ENCODE measurements around the gene ALOXE3. TPM values are rescaled to one million over a fixed set of nuclear protein-coding genes. Genes with fewer than 3 reads are reported as not detected.

ALOXE3 gene
- total RNA-seq = 0.82 TPM

DNA sequence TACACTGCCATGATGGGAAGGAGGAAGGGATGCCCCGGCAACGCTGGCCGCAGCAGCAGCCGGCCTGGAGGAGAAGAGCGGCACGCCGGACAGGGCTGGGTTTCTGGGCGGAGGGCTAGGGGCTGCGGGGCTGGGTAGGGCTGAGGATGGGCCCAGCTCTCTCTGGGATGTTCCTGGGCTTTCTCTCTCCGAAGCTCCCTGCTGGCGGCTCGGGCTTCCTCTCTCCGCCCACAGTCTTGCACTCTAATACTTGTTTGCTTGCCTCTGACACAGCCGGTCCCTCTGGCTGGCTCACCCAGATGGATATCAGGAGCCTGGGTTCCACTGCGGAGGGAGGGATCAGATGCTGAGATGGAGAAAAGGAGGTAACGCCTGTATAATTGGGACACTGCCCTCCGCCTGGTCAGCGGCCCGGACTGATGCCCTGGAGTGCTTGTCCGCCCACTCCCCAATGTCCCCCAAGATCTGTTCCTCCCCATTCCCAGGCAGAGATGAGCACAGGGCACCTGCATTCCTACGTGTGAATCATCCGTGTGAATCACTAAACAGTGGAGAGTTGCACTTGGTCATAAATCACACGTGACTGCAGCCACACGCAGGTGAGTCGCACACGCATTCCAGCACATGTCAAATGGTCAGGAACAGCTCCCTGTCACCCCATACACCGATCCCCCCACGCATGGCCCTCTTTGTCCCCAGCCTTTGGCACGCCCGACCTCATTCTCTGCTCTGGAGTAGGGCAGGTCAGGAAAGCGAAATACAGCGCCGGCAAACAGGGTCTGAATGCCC is at the start of gene ALOXE3:
Gene ALOXE3, minus strand, starts transcription at position 535 of the 789 bp plus-strand sequence. Its CDS starts 524 bp downstream, at position 11.
- DNase-seq (ENCODE audit: low spot score in 2 of 2) = no peak
- FAIRE-seq = no peak

DNA sequence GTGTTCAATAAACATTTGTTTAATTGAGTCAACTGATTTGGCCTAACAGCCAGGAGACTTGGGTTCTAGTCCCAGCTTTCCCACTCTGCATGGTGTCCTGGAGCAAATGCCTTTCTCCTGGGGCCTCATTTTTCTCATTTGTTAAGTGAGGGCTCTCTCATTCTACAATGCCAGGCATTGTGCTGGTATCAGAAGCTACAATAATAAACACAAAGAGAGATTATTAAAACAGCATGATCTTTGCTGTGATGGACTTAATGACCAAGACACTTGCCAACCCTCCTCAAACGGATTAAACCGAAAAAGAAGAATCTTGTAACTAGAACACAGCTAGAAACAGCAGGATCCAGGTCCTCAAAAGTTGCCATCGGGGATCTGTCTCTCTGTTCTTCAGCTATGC is 49.2 kb upstream of the ALOXE3 start:
- FAIRE-seq (no peak), DNase-seq (ENCODE audit: low spot score in 2 of 2) (no peak)

DNA sequence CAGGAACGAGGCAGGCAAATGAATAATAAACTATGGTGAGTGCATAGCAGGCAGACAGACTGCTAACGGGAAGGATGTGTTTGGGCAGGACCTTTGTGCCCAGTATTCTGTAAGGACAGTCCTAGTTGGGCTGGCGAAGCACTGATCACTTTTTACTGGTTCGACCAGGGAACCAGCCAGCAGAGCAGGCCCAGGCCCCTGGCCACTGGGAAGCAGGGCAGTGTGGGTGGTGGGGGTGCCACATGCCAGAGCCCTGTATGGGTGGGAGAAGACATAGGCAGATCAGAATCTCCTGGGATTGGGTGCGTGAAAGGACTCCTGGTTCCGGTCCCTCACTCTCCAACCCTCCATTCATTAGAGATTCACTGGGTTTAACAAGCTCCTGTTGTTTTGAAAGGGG is 48.4 kb upstream of the ALOXE3 start:
- no peak for FAIRE-seq

DNA sequence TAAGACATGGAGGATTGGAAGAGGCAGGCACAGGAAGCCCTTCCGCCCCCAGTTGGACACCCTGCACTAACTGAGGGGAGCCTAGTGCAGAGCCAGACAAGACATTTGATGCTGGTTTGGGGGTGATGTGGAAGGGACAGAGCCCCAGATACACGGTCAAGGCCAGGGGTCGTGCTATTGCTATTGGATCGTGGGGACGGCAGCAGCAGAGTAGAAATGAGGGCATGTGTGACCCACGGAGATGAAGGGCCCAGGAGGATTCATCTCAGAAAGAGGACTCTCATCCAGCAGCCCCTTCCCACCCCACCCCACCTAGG is 46.5 kb upstream of the ALOXE3 start:
- DNase-seq (ENCODE audit: low spot score in 2 of 2) = no peak
- no peak for FAIRE-seq

More for the DNA sequence above, 48.4 kb upstream of the ALOXE3 start:
- no peak for DNase-seq (ENCODE audit: low spot score in 2 of 2)

DNA sequence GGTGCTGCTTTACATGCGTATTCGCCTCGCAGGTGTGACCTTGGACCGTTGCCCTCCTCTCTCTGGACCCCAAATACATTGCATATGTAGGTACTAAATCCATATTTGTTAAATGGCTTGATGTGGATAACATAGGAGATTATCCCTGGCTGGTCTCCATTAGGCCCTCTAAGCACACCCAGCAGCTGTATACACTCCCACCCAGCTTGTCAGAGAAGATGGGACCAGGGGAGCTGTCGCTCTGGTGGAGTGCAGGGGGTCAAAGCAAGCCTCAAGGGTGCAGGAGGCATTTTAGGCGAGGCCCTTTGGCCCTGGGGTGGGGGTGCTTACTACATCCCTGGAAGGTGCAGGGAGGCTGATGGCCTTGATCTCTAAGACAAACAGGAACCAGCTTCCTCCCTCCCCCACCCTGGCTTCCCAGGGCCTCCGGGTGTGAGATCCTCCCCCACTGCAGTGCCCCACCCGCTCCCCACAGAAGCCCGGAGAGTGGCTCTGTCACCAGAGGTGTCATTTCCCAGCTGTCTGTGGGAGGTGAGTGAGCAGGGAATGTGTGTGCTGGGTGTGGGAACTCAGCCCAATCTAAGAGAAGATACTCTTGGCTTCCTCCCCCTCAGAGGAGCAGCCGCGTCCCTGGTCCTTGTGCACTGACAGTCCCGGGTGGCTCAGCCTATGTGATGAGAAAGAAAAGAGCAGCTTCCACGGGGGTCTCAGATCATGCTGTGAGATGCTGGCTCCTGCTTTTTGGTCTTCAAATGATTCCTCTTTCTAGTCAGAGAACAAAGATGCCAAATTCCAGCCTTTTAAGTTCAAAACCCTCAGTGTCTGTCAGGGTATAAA is 45.9 kb upstream of the ALOXE3 start:
- FAIRE-seq = no peak
- DNase-seq (ENCODE audit: low spot score in 2 of 2) = peak in 1 of 2 donors; percentile 69

DNA sequence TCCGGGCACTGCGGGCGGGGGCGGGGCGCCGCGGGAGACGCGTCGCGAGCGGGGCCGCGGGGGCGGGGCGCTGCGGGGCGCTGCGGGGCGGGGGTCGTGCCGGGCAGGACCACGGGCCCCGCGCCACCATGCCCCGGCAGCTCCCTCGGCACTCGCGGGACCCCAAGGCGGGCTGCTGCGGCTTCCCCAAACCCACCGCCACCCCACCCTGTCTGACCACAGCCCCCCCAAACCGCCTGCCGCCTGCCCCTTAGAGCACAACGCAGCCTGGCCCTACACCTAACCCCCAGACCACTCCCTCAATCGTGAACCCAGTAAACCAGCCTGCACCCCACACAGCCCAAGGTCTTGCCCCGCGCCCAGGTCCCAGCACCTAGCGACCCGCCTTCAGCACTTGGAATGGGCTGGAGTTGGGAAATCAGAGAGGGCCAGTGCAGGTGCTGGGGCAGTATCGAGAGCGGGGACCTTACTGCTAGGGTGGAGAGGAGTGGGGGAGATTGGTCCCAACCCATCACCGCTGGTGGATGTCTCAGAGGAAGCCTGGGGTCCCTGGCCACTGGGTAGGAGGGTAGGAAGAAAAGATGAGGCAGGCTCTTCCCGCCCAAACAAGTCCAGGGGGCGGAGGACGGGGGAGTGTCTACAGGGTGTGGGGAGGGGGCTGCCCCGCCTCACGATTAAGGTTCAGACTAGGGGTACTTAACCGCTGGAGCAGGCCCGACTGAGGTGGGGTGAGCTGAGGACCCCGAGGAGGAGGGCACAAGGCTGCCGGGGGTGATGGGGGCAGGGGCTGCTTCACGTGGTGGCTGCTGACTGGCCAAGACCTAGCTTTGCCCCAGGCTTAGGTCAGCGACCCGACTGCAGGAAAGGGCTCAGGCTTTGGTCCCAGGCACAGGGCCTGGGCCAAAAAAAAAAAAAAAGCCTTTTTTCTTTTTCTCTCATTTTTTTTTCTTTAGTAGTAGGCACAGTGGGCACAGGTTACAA is 45.0 kb upstream of the ALOXE3 start:
- DNase-seq (ENCODE audit: low spot score in 2 of 2) (peak in 1 of 2 donors; percentile 55), FAIRE-seq (no peak)

DNA sequence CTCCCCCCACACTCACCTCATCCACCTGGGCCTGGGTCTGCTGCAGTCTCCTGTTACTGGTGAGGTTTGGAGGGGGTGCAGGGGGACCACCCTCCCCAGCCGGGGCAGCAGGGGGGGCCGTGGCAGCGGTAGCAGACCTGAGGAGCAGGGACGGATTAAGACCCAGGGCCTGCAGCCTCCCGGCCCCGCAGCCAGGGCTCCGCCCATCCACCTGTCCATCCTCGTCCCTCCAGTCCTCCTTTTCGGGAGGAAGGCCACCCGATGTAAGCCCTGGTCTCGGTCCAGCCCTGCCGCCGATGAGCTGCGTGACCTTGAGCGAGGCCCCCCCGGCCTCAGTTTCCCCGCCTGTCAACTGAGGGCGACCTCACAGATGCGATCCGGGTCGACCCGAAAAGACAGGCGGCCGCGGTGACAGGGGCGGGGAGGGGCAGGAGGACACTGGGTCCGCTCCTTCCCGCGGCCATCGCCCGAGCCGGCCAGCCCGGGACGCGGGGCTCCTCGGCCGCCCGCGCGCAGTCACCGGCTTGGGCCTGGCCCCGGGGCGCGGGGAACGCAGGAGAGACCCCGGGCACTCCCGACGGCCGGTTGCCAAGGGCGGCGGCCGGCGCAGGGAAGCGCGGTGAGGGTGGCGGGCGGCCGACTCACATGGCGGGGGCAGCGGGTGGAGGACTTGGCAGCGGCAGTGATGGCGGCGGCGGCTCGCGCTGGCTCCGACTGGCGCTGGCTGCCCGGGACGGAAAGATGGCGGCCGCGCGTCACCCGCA is 44.1 kb upstream of the ALOXE3 start, which contains the start of gene VAMP2:
Gene VAMP2, minus strand, starts transcription at position 716 of the 764 bp plus-strand sequence. Its CDS starts 69 bp downstream, at position 647.
- FAIRE-seq (no peak), DNase-seq (ENCODE audit: low spot score in 2 of 2) (peak; percentile 82 to 90)

DNA sequence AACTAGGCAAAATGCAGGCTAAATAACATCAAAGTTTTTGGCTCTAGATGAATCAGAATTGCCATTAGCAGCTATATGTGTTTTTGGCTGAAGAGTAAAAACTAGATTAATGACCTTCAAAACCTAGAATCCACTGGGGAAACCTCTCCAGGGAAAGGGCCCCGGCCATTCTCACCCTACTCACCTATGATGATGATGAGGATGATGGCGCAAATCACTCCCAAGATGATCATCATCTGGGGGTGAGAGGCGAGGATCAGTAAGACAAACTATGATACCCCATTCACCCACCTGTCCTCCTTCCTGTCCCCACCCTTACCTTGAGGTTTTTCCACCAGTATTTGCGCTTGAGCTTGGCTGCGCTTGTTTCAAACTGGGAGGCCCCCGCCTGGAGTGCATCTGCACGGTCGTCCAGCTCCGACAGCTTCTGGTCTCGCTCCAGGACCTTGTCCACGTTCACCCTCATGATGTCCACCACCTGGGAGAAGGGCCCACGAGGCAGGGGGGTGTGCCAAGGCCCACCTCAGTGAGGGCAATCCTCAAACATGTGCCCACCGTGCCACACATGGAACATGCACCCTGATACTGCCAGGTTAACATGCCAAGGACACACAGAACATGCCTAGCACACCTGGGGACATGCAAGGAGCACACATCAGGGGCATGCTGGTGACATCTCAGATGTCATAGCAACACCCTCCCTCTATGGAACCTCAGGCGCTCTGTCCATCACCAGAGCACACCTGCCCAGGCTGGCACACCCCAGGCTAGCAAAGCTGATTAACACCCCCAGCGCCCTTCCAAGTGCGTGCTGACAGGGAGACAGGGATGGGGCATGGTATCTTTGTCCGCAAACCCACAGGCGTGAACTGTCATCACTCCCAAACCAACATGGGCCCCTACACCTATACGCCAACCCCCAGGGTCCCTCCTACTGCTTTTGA is 43.2 kb upstream of the ALOXE3 start:
- FAIRE-seq = no peak

DNA sequence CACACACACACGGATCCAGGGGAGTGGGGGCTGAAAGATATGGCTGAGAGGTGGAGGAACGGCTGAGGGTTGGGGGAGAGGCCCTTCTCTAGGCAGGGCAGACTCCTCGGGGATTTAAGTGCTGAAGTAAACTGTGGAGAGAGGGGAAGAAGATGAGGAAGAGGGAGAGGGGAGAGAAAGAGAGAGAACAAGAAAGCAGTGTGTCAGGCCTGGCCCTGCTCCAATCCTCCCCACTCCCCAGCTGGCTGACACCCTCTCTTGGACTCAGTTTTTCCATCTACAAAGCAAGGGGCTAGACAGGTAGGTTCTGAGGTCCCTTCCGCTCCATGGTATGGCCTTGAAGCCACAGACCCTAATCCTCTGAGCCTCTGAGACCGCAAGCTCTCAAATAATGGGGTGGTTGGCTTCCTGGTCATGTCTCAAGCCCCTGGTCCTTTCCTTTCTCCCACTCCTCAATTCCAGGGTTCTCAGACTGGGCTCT is 42.5 kb upstream of the ALOXE3 start:
- FAIRE-seq (no peak), DNase-seq (ENCODE audit: low spot score in 2 of 2) (no peak)

More for the DNA sequence above, 43.2 kb upstream of the ALOXE3 start:
- DNase-seq (ENCODE audit: low spot score in 2 of 2) = no peak

DNA sequence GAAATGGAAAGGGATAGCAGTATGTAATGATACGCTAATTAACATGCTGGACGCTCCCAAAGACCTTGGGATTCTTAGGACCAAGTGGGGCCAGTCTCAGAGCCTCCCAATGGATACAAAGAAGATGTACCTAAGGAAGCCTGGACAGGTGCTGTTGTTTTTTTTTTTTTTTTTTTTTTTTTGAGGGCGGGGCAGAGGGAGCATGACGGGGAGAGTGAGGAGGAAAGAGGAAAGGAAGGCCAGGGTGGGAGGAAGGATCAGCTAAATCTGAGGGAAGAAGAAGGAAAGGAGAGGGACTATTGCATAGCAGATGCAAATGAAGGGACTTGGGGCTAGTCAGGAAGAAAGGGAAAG is 41.9 kb upstream of the ALOXE3 start:
- FAIRE-seq (no peak), DNase-seq (ENCODE audit: low spot score in 2 of 2) (no peak)

DNA sequence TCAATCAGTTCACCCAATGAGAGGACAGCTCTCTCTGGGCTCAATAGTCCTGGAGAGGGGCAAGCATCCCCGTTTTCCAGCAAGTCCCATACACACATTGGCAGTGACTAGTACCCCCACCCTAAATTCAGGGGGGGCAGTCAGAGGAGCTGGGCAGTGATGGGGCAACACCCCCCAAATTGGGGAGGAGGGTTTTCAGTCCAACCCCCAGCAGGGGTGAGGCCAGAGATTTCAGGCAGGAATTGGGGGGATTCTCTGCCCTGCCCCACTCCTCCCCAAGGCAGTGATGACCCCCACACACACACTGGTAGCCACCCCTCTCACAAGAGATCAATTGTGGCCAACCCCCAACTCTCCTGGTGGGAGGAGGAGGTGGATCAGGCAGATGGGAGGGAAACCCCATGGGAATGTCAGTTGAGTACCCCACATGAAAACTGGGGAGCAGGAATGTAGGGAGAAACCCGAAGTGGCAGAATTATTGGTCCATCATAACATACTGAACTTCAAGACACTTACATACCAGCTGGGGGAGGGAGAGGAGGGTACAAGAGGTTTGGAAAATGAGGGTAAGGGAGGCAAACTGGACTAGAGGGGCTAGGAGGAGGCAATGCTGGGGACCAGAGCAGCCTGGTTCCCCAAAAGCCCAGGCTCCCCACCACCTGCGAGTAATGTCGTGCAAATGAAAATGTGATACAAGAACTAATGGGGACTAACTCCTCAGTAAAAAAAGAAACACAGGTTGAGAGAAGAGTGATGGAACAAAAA is 41.3 kb upstream of the ALOXE3 start:
- FAIRE-seq (no peak), DNase-seq (ENCODE audit: low spot score in 2 of 2) (no peak)

DNA sequence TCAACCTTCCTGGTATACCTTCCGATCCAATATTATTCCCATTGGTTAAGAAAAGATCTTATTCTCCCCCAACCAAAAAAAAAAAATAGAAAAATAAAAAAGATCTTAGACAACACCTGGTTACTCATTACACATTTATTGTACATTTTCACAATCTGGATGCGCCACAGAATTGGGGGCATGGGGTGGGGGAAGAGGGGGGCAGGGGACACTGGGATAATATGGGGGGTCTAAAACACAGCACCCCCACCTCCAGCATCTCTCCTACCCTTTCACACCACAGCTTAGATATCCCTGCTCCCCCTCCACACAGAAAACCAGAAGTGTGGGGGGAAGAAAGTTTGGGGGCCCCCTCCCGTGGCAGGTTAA is 40.7 kb upstream of the ALOXE3 start:
- DNase-seq (ENCODE audit: low spot score in 2 of 2) = no peak
- no peak for FAIRE-seq

DNA sequence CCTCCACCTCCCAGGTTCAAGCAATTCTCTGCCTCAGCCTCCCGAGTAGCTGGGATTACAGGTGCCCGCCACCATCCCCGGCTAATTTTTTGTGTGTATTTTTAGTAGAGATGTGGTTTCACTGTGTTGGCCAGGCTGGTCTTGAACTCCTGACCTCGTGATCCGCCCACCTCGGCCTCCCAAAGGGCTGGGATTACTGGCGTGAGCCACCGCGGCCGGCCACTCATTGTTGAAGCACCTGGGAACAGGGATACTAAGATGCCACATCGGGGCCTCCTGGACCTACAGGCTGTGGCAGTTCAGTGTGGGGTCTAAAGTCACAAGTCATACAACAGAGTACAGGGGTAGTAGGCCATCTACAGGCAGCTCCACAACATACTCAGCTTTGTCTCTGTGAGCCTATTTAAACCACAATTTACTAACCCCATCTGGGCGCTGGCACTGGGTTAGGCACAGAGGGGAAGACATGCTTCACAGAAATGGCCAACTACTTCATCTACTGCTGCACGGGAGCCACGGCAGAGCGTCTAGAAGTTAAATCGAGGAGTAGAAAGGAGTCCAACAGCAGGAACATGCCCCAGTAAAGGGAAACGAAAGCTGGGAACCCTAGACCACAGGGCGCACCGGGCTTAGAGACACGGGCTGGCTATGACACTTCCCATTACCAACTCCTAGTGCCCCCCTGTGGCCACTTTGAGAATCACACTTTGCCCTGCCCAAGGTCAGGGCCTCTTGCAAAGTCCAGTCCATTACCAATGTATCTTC is 40.1 kb upstream of the ALOXE3 start:
- FAIRE-seq (no peak), DNase-seq (ENCODE audit: low spot score in 2 of 2) (peak; percentile 79 to 81)

DNA sequence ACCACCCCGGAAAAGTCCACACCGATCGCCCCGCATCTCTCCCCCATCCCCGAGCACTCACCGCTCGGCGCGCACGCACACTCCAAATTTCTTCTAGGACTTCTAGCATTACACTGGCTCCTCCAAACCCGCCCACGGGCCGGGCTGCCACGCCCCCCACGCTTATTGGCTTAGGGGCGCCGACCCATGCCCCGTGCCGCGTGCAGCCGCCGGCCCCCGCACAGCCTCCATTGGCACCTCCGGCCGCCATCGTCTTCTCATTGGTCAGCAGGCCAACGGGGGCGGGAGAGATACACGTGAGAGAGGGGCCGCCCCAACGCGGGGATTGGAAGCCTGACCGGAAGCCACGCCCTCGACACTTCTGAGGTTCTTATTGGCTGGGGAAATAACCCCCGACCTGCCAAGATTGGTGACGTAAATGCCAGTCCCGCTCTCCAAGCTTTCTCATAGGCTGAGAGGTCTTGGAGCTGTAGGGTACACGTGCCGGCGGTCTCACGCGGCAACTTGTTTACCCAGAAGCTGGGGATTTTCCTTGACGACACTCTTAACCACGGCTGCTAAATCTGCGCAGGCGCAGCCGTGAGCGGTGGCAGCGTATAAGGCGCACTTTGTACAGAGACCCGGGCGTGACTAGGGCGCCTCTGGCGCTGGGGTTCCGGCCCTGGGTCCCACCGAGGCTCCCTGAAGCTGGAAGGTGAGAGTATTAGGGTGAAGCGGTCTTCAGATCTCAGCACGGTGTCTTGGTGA is 38.1 kb upstream of the ALOXE3 start:
- FAIRE-seq = peak; percentile 97

DNA sequence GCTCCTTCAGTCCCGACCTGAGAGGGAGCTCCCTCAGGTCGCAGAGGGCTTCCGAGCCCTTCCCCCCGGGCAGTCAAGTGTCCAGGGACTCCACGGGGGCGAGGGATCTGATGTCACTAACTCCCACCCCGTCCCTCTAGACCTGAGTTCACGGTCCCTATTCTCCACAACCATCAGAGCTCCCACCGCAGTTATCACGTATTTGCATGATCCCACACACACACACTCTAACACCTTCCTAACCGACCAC is 37.6 kb upstream of the ALOXE3 start:
- DNase-seq (ENCODE audit: low spot score in 2 of 2) = no peak
- no peak for FAIRE-seq

More for the DNA sequence above, 38.1 kb upstream of the ALOXE3 start:
- DNase-seq (ENCODE audit: low spot score in 2 of 2) = peak; percentile 93 to 95

DNA sequence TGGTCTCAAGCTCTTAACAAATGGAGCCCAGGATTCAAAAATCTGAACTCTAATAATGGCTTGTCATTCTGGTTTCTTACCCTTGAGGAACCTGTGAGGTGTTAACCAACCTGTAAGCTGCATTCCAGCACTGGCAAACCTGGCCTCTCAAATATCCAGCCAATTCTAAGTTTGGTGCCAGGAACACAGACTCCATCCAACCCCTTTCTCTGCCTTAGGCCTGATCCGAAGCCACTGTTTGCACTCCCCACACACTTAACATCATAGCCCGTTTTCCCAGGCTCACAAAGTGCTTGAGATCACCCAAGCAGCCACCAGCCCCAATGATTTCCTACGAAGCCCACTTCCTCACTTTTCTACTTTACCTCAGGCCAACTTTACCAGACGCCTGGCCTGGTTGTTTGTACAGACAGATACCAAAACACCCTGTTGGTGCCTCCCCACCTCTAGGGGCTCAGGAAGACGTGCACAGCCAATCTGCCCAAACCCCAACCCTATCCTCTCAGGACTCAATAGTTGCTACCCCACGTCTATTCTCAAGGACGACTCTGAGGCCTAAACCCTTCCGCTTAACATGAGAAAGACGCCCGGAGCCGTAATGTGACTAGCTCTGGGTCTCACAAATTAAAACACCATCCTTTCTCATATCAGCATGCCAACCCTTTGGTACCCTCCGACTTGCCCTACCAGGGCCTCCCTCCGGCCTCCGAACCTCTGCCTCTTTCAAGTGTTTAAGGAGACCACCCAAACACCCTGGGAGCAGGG is 37.1 kb upstream of the ALOXE3 start:
- DNase-seq (ENCODE audit: low spot score in 2 of 2) = no peak
- no peak for FAIRE-seq
